Stimulated activated CD4-positive, alpha-beta T cell treated with anti-CD3 and anti-CD28 coated beads, Interleukin-4, amount 100 ng/mL, for 48 hours (primary cell): ENCODE results near the gene NOP14.
"Not testable (repeated sequence)": the region's sequence is repeated elsewhere in the genome, so short reads cannot be mapped to it uniquely, and the experiment has no call there.

ENCODE experiments used
- DNase-seq, 2 donors: peaks; one replicate each; pipeline ENCODE4 v3.0.0-alpha.2; 2020; ENCODE audit warnings: low read depth in 2 of 2

Gene NOP14

GRCh38 chr4:2942532-2943363 lies 20.5 kb downstream of the NOP14 start:
- no peak for DNase-seq

- no peak for DNase-seq
These were observed 21.1 kb downstream of the NOP14 start for GRCh38 chr4:2942037-2942531.

DNA sequence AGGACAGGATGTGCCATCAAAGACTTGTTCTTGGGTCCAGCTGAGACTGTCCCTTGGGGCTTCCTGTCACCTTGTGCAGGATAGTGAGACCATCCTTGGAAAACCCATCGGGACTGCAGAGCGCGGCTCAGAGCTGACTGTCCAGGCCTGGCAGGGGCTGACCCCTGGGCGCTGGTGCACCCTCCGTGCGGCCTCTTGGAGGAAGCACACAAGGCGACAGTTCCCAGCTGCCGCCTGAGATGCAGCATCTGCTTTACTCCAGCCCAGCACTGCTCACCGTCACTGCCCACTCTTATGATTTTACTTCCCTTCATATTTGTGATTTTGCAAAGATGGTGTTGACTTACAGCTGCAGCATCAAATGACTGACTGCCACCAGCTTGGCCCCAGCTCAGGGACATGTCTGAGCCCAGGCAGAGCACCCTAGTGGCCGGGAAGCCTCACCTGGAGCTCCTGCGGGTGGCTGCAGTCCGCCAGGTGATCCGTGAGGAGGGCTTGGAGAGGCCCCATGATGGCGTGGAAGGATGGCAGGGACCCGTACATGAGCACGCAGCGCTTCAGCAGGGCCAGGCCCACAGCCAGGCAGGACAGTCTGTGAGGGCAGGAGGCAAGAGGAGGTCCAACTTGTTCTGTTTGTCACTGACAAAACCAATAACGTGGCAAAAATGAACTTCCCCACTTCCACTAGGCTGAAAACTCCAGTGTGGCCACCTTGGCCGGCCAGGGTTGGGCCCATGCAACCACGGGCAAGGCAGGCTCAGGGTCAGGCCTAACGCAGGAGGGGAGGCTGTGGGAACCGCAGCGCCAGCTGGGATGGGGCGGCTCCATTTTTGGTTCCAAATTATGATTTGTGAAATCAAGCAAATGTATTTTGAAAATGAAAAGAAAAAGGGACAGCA lies 21.8 kb downstream of the NOP14 start:
- no peak for DNase-seq

DNA sequence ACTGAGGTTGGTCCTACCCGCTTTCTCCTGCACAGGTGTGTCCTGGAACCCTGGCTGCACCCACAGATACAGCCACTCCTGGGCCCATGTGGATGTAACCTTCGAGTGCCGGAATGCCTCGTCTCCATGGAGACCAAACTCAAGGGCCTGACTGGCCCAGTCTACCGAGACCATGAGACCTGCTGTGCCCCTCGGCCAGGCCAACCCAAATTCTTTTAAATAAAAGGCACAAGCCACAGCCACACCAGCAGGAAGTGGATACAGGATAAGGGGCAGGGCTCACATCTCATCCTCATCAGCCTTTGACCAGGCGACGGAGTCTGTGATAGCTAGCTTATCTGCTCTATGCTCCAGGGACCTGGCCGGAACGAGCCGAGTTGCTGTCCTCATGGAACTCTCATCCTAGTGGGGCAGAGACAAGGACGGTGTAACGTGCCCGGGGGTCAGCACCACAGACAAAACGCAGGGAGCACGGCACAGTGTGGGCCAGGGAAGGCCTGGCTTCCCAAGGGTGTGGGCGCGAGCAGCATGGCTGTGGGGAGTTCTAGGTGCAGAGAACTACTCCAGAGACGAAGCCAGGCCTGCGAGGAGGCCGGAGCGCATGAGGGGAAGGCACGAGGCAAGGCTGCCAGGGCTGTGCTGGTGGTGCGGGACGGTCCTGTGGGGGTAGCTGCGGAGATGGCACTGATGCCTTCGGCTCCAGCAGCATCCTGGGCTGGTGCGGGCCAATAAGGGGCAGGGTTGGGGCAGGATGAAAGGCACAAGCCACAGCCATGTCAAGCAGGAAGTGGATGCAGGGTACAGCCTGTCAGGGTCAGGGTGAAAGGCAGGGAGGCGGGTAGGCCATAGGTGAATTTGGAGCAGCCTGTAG lies 22.7 kb downstream of the NOP14 start:
- no peak for DNase-seq

DNA sequence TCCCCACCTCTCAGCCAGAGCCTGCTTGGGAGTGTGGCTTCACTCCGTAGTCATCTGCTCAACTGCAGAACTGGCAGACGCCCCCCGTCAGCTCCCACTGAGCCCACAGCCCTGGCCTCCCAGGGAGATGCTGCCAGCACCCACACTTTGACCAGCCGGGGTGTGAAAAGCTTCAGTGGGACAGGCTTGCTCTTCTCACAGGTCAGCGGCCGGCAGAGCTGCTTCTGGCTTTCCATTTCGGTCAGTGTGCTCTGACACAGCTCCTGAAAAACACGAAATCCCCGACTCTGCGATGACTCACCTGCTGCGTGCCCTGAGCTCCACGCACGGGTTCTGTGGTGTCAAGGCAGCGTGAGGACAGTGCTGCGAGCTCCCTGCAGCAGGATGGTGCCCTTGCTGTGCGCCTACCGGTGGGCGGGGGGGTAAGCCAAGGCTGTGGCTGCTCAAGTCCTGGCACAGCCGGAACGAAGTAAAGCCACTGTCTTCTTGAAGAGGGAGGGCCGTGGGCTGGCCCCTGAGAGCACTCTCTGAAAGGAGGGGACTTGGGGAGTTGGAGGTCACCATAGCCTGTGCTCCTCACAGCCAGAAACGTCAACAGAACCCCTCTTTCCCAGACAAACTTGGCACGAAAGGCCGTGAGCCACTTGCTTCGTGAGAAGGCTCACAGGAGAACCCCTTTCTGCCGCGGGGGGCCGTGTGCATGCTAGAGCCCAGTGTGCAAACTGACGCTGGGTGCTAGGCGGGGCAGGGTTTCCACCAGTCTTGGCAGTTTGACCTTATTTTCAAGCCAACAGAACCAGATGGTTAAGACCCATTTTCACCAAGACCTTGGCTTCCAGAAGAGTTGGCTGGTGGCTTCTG lies 23.6 kb downstream of the NOP14 start:
- no peak for DNase-seq

DNA sequence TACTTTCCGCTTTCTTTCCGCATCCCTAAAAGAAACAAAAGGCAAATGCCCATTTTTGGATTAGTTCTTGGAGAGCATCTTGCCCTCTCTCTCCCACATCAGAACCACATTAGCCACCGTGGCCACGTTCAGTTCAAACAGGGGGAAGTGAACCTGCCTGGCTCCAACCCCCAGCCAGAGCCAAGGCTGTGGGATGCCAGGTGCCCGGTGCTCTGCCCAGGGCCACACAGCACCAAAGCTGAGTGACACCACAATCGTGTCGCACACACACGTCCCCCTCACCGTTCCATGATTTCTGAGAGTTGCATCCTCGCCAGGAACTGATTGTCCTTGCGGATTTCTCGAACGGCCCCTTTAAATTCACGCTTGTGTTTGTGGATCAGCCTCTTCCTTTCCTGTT lies 24.3 kb downstream of the NOP14 start:
- no peak for DNase-seq

- not testable (repeated sequence) for DNase-seq
These were observed 24.8 kb downstream of the NOP14 start for GRCh38 chr4:2938411-2938810.

GRCh38 chr4:2937986-2938385 lies 25.2 kb downstream of the NOP14 start:
- no peak for DNase-seq

GRCh38 chr4:2937146-2937857 lies 25.9 kb downstream of the NOP14 start:
- no peak for DNase-seq

- DNase-seq = peak; percentile 47 to 65
These were observed 26.4 kb downstream of the NOP14 start for GRCh38 chr4:2936773-2937145.

DNA sequence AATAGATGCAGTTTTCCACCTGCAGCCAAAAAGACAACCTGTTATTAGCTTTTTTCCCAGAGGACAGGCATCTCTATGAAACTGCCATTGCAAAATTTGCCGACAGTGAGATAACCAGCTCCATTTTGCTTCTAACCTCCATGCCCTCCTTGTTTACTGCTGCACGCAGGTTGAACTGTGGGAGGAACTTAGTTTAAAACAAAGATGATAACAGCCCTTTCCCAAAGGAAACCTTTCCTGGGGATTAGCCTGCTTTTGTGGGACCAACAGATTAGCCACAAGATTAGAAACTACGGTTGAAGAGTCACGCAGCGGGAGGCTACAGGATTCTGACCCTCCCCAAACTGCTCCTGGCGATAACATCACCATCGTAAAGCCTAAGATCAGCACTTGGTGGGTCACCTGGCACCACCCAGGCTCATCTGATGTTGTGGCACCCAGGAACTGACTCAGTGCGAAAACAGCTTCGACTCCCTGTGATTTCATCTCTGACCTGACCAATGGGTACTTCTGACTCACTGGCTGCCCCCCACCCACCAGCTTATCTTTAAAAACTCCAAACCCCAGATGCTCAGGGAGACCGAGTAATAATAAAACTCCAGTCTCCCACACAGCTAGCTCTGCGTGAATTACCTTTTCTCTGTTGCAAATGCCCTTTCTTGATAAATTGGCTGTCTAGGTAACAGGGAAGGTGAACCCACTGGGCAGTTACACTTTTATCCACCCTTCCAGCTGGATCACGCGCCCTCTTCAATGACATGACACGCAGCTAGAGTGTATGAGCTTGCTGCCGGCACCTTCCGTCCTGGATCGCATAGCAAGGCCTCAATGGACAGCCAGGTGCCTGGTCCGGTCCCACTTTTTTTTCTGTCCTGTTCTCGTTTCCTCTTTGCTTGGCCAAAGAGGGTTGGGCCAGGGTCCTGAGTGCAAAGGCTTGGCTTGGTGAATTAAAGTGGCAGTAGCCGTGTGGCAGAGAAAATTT lies 27.2 kb downstream of the NOP14 start:
- peak; percentile 55 to 80 for DNase-seq

- DNase-seq = peak; percentile 96 to 99
These were observed 28.1 kb downstream of the NOP14 start for GRCh38 chr4:2934813-2935761.

- DNase-seq = no peak
These were observed 29.0 kb downstream of the NOP14 start for GRCh38 chr4:2934077-2934812.

GRCh38 chr4:2933566-2934076 lies 29.6 kb downstream of the NOP14 start:
- DNase-seq = no peak

DNA sequence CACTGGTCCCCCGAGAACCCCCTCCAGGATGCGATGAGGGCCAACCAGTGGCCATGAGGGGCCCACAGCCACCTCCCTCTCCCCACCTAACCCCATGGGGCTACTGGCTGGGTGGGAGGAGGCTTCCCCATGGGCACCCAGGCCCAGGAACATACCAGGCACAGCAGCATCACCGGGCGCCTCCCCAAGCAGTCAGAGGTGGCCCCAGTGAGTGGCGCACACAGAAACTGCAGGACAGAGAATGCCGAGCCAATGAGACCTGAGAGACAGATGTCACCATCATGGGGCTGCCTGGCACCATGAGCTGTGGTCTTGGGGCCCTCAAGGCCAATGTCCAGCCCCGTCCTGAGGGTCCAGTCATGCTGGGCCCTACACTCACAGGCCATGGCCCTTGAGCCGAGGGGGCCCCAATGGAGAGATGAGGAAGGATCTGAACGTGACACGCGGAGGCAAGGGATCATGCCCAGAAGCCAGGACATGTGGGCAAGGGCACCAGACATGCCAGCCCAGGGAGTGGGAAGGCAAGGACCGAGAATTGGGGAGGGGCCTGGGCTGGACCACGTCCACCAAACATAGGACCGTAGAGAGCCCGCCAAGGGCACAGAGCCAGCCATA lies 30.1 kb downstream of the NOP14 start:
- DNase-seq = no peak

- DNase-seq = no peak
These were observed 30.8 kb downstream of the NOP14 start for GRCh38 chr4:2932321-2932950.
